ENCODE data around the gene LRRC75A.

DNA sequence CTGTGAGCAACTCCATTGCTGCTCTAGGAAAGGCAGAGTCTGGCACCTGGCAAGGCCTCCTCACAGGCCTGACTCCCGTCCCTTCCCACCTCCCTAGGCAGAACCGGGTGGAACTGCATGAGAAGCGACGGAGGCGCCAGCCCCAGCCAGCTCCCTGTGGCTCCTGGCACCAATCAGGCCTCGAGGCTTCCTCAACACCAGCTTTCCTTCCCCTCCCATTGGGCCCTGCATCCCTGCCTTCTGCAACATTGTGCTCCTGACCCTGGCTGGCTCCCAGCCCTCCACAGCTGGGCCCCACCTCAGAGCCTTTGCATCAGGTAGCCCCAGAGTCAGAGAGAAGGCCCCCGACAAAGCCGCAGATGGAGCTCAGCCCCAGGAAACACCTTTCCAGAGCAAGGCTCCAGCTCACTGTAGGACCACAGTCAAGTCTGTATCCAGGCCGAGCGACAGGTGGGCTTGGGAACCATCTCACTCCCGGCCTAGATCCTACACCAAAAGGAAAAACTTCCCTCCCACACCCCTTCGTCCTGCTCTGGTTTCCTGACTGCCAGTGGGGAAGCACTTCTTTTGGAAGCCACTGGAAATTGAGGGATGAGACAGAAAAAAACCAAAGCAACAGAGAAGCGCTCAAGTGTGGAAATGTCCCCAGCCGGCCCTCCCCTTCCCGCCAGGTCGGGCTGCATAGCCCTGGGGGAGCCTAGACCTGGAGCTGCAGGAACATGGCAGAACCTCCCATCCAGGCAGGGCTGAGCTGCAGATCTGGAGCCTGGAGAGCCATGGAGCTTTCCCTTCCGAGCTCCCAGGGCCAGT lies 31.0 kb downstream of the LRRC75A start:
- no peak for TF ChIP-seq POLR2A (IDR thresholded peaks at IDR 0.05)
- TF ChIP-seq, protein P1, sequence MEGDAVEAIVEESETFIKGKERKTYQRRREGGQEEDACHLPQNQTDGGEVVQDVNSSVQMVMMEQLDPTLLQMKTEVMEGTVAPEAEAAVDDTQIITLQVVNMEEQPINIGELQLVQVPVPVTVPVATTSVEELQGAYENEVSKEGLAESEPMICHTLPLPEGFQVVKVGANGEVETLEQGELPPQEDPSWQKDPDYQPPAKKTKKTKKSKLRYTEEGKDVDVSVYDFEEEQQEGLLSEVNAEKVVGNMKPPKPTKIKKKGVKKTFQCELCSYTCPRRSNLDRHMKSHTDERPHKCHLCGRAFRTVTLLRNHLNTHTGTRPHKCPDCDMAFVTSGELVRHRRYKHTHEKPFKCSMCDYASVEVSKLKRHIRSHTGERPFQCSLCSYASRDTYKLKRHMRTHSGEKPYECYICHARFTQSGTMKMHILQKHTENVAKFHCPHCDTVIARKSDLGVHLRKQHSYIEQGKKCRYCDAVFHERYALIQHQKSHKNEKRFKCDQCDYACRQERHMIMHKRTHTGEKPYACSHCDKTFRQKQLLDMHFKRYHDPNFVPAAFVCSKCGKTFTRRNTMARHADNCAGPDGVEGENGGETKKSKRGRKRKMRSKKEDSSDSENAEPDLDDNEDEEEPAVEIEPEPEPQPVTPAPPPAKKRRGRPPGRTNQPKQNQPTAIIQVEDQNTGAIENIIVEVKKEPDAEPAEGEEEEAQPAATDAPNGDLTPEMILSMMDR (IDR thresholded peaks at IDR 0.05) = no peak
- TF ChIP-seq POLR2AphosphoS5 (IDR thresholded peaks at IDR 0.05) = no peak
